Measurements from ENCODE around the gene DLK1. TPM values are rescaled to one million over a fixed set of nuclear protein-coding genes. Genes with fewer than 3 reads are reported as not detected.

Gene DLK1
- total and polyA plus RNA-seq, 2 of the 13 experiments (the other 11 are each of a cell fraction or from before 2014, with no cell fraction given), result 95.5 to 312 TPM

- TF ChIP-seq ZNF629 (CRISPR knock-in tag; conservative IDR thresholded peaks at IDR 0.05) (no peak), ZNF775 (CRISPR knock-in tag; IDR thresholded peaks at IDR 0.05; ENCODE audit: borderline replicate concordance) (no peak), RXRA (CRISPR knock-in tag; IDR thresholded peaks at IDR 0.05) (no peak), NRL (CRISPR knock-in tag; IDR thresholded peaks at IDR 0.05; ENCODE audit: borderline replicate concordance) (peak; percentile 82), IRF9 (CRISPR knock-in tag; IDR thresholded peaks at IDR 0.05; ENCODE audit: borderline replicate concordance) (no peak), ZNF503 (CRISPR knock-in tag; IDR thresholded peaks at IDR 0.05) (no peak), ZNF556 (CRISPR knock-in tag; IDR thresholded peaks at IDR 0.05; ENCODE audit: borderline replicate concordance) (no peak), BRCA1 (CRISPR knock-in tag; IDR thresholded peaks at IDR 0.05) (no peak), ZNF275 (CRISPR knock-in tag; IDR thresholded peaks at IDR 0.05; ENCODE audit: borderline replicate concordance) (no peak), MLLT10 (CRISPR knock-in tag; IDR thresholded peaks at IDR 0.05) (no peak), ZNF350 (CRISPR knock-in tag; IDR thresholded peaks at IDR 0.05; ENCODE audit: borderline replicate concordance, low read depth) (no peak), ZNF720 (CRISPR knock-in tag; IDR thresholded peaks at IDR 0.05) (no peak), ZNF883 (CRISPR knock-in tag; IDR thresholded peaks at IDR 0.05; ENCODE audit: not compliant biosample characterization) (peak; percentile 47), ZNF703 (CRISPR knock-in tag; IDR thresholded peaks at IDR 0.05; ENCODE audit: borderline replicate concordance) (no peak), ZSCAN9 (CRISPR knock-in tag; IDR thresholded peaks at IDR 0.05; ENCODE audit: borderline replicate concordance) (no peak)
These were observed at the start of gene DLK1 (continued) for GRCh38 chr14:100726550-100727085.
